T-helper 17 cell (primary cell): Measurements from ENCODE around the gene WNT5A. TPM values are rescaled to one million over a fixed set of nuclear protein-coding genes. Genes with fewer than 3 reads are reported as not detected.

Experiments used
- ATAC-seq: fragments of 150-1000 bp; cut with Tn5 transposase; 2 replicates; pipeline ENCODE4 v1.10.0; 2021; ENCODE audit warnings: mild to moderate bottlenecking, moderate library complexity
- DNase-seq, 3 donors: peaks; one replicate each; pipeline versions ENCODE4 v3.0.0 to v3.0.0-alpha.2; 2020 to 2021
- H3K9me3 ChIP-seq: one replicate; pipeline ENCODE4 v1.7.0; 2013; ENCODE audit warnings: low read length, mild to moderate bottlenecking; ENCODE audit not compliant: control insufficient read depth, poor library complexity, severe bottlenecking
- H3K27ac Mint-ChIP-seq: one replicate; pipeline ENCODE4 v1.8.0; 2022; ENCODE audit warnings: mild to moderate bottlenecking, moderate library complexity, mixed read lengths
- H3K27me3 Mint-ChIP-seq: one replicate; pipeline ENCODE4 v1.8.0; 2022; ENCODE audit warnings: mixed read lengths
- H3K36me3 Mint-ChIP-seq: one replicate; pipeline ENCODE4 v1.8.0; 2022; ENCODE audit warnings: low read depth, mixed read lengths
- H3K4me1 Mint-ChIP-seq: one replicate; pipeline ENCODE4 v1.8.0; 2022; ENCODE audit warnings: mild to moderate bottlenecking, mixed read lengths
- H3K4me3 Mint-ChIP-seq: one replicate; pipeline ENCODE4 v1.8.0; 2022; ENCODE audit warnings: mild to moderate bottlenecking, moderate library complexity, mixed read lengths
- total RNA-seq, 4 donors: library from RNA in 2 of 4; stranded (reverse) in 2 of 4; gene quantifications; one replicate each; pipeline ENCODE4 v1.2.3 and lab custom pipeline; 2022 to 2026

WNT5A gene
- total RNA-seq, 2 donors from 2014 or later = not detected

- H3K4me1 Mint-ChIP-seq = no peaks in the 10 kb centered on the region
- no peak overlapping the region for H3K4me3 Mint-ChIP-seq
- H3K9me3 ChIP-seq = no peaks in the 10 kb centered on the region
- no peaks in the 10 kb centered on the region for H3K36me3 Mint-ChIP-seq
- ATAC-seq (no peak), DNase-seq (no peak)
- H3K27ac Mint-ChIP-seq = no peak overlapping the region
- peaks cover 23% of the 10 kb centered on the region for H3K27me3 Mint-ChIP-seq
Observed at GRCh38 chr3:55494976-55495375, 7.9 kb upstream of the WNT5A start.

DNA sequence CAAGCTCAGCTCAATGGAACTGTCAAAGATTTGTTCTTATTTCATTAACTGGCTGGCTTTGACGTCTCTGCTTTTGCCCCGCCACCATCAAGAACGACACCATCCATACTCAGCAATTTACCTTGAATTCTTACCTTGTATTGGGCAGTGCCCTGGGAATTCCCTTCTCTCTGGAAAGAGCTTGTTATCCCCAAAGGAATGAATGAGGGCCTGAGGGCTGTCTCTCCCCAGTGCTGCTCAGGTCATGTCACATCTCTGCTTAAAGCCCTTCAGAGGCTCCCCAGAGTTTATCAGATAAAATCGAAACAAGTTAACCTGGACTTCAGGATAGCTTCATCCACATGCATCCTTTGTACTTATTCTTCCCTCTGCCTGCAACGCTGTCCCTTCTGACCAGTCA, 5.9 kb upstream of the WNT5A start:
- H3K27me3 Mint-ChIP-seq = peaks cover 37% of the 10 kb centered on the region

GRCh38 chr3:55491296-55491816, 4.2 kb upstream of the WNT5A start:
- Mint-ChIP-seq H3K4me3 (no peak overlapping the region), H3K27ac (no peak overlapping the region), H3K36me3 (peaks cover 3% of the 10 kb centered on the region), H3K4me1 (peaks cover 5% of the 10 kb centered on the region), H3K27me3 (peaks cover 44% of the 10 kb centered on the region)
- DNase-seq = no peak
- no peak for ATAC-seq
- H3K9me3 ChIP-seq = no peaks in the 10 kb centered on the region

More for the DNA sequence above, 5.9 kb upstream of the WNT5A start:
- Mint-ChIP-seq H3K4me1 (no peaks in the 10 kb centered on the region), H3K4me3 (no peak overlapping the region), H3K27ac (no peak overlapping the region), H3K36me3 (peaks cover 3% of the 10 kb centered on the region)
- DNase-seq = no peak
- H3K9me3 ChIP-seq = no peaks in the 10 kb centered on the region
- no peak for ATAC-seq

- Mint-ChIP-seq H3K27ac (no peak overlapping the region), H3K4me1 (peaks cover 9% of the 10 kb centered on the region), H3K4me3 (no peak overlapping the region), H3K27me3 (peaks cover 53% of the 10 kb centered on the region), H3K36me3 (peaks cover 4% of the 10 kb centered on the region)
- ATAC-seq = no peak
- no peaks in the 10 kb centered on the region for H3K9me3 ChIP-seq
- DNase-seq = no peak
Observed at GRCh38 chr3:55490276-55490913, 3.3 kb upstream of the WNT5A start.

DNA sequence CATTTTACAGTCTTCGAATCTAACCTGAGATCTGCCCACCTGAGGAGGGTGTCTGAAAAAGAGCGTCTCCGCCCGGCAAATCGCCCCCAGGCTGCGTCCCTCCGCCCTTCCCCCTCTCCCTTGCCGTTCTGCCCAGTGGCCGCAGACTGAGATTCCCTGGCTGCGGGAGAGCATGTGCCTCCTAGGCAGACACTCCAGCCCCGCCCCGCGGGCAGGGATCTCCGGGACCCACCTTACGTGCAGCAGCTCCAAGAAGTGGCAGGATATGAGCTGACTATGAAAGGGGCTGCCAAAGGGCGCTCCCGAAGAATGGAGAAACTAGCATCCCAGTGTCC, 2.7 kb upstream of the WNT5A start:
- H3K27ac Mint-ChIP-seq = no peak overlapping the region
- H3K36me3 Mint-ChIP-seq = peaks cover 6% of the 10 kb centered on the region
- peaks cover 58% of the 10 kb centered on the region for H3K27me3 Mint-ChIP-seq
- H3K4me3 Mint-ChIP-seq = no peak overlapping the region
- H3K9me3 ChIP-seq = no peaks in the 10 kb centered on the region
- H3K4me1 Mint-ChIP-seq = peaks cover 10% of the 10 kb centered on the region
- no peak for ATAC-seq
- DNase-seq = no peak

GRCh38 chr3:55488398-55489055, 1.4 kb upstream of the WNT5A start:
- DNase-seq = no peak
- no peak for ATAC-seq
- peaks cover 6% of the 10 kb centered on the region for H3K36me3 Mint-ChIP-seq
- H3K4me1 Mint-ChIP-seq = peaks cover 10% of the 10 kb centered on the region
- H3K9me3 ChIP-seq = no peaks in the 10 kb centered on the region
- peaks cover 70% of the 10 kb centered on the region for H3K27me3 Mint-ChIP-seq
- H3K27ac Mint-ChIP-seq = no peak overlapping the region
- H3K4me3 Mint-ChIP-seq = peak overlapping the region; percentile 67

DNA sequence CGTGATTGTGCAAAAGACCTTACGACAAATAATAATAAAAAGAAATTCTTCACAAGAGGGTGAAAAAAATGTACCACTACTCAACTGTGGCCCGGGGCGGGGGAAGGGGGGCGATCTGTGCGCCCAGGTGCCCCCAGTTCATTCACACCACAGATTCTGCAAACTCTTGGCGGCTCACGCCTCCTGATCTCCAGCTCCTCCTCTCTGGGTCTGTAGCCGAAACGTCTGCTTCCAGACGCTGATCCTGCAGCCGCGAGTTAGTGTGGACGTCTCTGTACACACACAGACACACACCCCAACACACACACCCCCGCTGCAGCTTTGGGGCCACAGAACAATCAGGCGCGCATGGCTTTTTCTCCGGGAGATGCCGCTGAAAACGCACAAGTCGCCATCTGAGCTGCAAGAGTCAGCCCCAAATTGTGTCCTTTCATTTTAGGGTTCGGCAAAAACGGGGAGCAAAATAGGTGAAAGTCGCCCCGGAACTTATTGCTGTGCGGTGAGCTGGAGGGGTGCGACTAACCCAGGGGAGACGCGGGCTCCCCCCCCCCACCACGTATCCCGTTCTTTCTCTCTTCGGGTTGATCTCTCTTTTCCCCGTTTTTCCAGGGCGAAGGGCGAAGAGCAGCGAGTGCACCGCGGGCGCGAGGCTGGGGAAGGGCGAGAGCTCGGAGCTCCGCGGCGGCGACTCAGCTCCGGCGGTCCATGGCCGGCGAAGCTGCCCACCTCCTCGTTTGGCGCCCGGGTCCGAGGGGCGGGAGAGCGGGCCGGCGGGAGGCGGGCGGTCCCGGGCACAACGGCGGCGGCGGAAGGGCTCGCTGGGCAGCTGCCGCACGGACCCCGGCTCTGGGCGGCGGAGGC, 505 bp upstream of the WNT5A start:
- Mint-ChIP-seq H3K4me1 (peaks cover 10% of the 10 kb centered on the region), H3K27me3 (peaks cover 73% of the 10 kb centered on the region), H3K27ac (no peak overlapping the region), H3K4me3 (peak overlapping the region; percentile 62), H3K36me3 (peaks cover 6% of the 10 kb centered on the region)
- DNase-seq (no peak), ATAC-seq (no peak)
- no peaks in the 10 kb centered on the region for H3K9me3 ChIP-seq

DNA sequence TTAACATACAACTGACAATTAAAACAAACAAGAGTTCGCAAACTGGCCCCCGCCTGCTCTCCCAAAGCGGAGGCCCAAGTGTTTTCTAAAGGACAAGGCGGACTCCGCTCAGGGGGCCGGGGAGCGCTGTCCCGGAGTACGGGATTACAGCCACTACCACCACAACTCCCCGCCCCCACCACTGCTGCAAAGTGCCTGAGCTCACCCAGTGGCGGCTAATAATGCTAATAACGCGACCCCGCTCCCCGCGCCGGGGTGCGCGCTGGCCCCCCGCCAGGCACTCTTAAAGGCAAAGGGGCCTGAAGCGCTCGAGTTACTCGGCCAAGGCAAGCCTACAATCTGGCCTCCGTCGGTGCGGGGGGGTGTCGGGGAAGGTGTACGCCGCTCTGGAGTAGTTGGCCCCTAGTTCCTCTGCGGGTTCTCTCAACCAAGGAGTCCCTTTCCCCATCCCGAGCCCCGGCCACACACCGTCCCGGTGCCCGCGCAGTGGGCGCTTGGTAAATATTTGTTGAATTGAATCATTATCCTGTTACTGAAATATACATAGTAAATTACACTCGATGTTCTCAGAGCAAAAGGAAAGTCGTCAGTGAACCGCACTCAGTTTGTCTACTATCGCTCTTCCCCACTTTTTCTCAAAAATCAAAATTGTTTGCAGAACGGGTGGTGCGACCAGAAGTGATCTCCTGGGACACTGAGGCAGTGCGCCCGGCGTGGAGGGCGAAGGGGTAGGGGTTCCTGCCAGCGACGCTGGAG, 827 bp downstream of the WNT5A start:
- H3K4me3 Mint-ChIP-seq = peak overlapping the region; percentile 84
- ATAC-seq = no peak
- H3K9me3 ChIP-seq = no peaks in the 10 kb centered on the region
- peaks cover 70% of the 10 kb centered on the region for H3K27me3 Mint-ChIP-seq
- no peak overlapping the region for H3K27ac Mint-ChIP-seq
- H3K36me3 Mint-ChIP-seq = peaks cover 6% of the 10 kb centered on the region
- H3K4me1 Mint-ChIP-seq = peaks cover 10% of the 10 kb centered on the region
- DNase-seq = no peak

DNA sequence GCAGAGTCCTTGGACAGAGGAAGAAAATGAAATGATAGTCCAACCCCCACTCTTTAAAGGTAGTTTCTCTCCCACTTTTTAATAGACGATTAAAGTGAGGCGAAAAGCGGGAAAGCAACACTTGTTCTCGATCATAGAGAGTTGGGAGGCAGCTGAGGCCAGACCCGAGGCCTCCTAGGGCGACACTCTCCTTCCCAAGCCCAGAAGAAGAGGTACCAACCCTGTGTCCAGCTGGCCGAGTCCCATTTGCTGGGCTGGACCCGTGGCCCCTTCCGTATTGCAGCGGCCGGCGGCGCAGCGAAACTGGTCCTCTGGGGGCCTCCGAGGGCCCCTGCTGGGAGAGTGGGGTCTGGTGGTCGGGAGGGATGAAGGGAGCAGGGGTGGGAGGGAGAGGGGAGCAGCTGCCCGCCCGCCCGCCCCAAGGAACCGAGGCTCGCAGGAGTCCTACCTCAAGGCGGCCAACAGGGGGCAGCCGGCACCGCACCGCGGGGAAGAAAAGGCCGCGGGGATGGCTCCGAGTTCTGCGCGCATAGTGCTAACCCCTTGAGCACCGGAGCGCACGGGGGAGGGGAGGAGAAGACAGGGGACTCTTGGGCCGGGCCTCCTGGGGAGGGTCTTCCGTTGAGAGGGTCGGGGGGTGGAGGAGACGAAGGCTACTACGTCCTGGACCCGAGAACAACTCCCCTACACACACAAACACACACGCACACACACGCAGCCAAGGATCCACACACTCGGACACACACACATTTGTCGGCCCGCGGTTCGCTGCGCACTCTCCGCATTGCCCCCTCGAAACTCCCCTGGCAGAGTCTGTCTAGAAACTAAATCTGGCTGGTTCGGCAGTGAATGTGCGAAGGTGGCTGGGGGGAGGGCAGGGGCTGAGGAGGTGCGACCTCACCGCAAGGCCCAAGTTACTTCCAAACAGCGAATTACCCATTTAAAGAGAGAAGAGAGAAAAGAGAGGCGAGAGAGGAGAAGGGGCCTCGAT, 2.0 kb downstream of the WNT5A start:
- no peaks in the 10 kb centered on the region for H3K9me3 ChIP-seq
- peaks cover 6% of the 10 kb centered on the region for H3K36me3 Mint-ChIP-seq
- DNase-seq (no peak), ATAC-seq (no peak)
- peaks cover 70% of the 10 kb centered on the region for H3K27me3 Mint-ChIP-seq
- H3K4me3 Mint-ChIP-seq = peak overlapping the region; percentile 13
- H3K27ac Mint-ChIP-seq = no peak overlapping the region
- peaks cover 10% of the 10 kb centered on the region for H3K4me1 Mint-ChIP-seq

- ATAC-seq (no peak), DNase-seq (no peak)
- H3K9me3 ChIP-seq = no peaks in the 10 kb centered on the region
- H3K4me1 Mint-ChIP-seq = peaks cover 10% of the 10 kb centered on the region
- no peak overlapping the region for H3K27ac Mint-ChIP-seq
- H3K36me3 Mint-ChIP-seq = peaks cover 4% of the 10 kb centered on the region
- H3K27me3 Mint-ChIP-seq = peaks cover 70% of the 10 kb centered on the region
- no peak overlapping the region for H3K4me3 Mint-ChIP-seq
Observed at GRCh38 chr3:55484191-55484689, 2.9 kb downstream of the WNT5A start.

DNA sequence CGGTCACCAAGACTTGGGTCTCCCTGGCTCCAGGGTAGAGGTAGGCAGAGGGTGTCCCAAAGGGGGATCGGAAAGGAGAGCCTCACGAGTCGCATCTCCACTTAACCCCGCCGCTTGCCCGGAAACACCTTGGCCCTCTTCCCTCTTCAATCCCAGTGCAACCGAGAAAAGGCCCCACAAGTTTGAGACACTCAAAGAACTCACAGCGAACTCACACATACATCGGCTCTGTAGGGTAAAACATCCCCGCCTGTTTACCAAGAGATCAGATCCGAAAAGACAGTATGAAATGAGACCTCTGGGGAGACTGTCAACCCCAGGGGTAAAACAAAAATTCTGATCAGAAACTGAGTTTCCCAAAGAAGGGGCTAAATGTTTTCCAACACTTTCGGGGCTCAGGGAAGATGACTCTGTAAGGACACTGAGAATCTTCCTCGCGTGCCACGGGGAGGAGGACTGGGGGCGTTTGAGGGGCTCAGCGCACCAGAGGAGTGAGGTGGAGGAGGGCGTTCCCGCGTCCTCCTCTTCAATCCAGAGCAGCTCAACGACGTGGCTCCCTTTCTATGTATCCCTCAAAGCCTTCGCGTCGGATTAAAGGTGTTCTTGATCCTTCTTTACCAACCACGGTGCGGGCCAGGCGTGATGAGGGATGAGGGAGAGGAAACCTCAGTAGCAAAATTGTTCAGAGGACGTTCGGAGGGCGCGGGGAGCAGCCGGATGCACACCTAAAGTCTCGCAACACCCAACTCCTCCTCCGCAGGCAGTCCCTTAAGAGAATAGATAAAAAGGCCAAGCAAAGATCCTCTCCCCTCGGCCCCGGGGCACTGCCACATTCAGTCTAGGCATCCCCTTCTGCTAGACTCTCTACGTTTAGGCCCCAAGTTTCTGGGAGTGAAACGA, 3.7 kb downstream of the WNT5A start:
- H3K36me3 Mint-ChIP-seq = peaks cover 4% of the 10 kb centered on the region
- no peak overlapping the region for H3K27ac Mint-ChIP-seq
- H3K27me3 Mint-ChIP-seq = peaks cover 65% of the 10 kb centered on the region
- no peak overlapping the region for H3K4me3 Mint-ChIP-seq
- peaks cover 10% of the 10 kb centered on the region for H3K4me1 Mint-ChIP-seq
- no peaks in the 10 kb centered on the region for H3K9me3 ChIP-seq
- no peak for DNase-seq
- ATAC-seq = no peak
